ENCODE measurements around the gene SOX8. TPM values are rescaled to one million over a fixed set of nuclear protein-coding genes. Genes with fewer than 3 reads are reported as not detected.

SOX8 gene
- polyA plus RNA-seq, 1 experiment = 0.04 TPM

DNA sequence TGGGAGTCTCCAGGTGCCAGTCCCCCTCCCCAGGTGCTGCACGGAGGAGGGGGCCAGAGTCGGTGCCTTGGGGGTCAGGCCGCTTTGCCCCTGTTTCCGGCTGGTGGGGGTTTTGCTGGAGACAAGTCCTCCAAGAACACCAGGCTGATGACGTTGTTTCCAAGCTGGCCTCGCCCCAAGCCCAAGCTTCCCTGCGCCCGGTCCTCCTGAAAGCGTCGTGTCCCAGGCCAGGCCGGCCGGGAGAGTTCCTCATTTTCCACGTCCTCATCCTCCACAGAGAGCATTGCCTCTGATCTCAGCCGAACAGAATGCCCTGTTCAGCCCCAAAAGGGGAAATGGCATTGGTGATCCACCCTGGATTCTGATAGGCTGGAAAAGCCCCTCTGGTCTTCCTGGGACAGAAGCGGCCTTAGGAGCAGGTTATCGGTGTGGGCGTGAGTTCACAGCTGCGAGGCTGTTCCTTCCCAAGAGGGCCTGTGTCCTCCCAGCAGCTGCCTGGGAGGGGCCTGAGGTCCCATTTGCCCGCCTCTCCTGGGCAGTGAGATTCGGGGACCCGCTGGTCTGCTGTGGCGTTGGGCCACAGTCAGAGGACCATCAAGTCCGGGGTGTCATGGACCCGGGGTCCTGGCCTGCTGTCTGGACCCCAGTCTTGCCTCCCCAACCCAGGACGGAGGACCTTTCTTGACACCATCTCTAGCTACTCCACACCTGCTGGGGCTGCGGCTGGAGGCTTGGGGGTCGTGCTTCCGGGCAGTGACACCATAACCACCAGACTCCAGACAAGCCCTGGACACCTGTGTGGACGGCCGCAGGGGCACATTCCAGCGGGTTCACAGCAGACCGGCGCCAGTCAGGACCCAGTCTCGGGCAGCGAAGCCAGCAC lies 7.1 kb downstream of the SOX8 start:
- POLR2A ChIA-PET = no interaction called here
- no peaks in the 10 kb centered on the region for H3K27me3 ChIP-seq (ENCODE audit: control insufficient read depth, insufficient read depth, low read length)

GRCh38 chr16:989354-989814 lies 7.8 kb downstream of the SOX8 start:
- ChIA-PET CTCF (no interaction called here), POLR2A (no interaction called here)
- TF ChIP-seq, protein P1, sequence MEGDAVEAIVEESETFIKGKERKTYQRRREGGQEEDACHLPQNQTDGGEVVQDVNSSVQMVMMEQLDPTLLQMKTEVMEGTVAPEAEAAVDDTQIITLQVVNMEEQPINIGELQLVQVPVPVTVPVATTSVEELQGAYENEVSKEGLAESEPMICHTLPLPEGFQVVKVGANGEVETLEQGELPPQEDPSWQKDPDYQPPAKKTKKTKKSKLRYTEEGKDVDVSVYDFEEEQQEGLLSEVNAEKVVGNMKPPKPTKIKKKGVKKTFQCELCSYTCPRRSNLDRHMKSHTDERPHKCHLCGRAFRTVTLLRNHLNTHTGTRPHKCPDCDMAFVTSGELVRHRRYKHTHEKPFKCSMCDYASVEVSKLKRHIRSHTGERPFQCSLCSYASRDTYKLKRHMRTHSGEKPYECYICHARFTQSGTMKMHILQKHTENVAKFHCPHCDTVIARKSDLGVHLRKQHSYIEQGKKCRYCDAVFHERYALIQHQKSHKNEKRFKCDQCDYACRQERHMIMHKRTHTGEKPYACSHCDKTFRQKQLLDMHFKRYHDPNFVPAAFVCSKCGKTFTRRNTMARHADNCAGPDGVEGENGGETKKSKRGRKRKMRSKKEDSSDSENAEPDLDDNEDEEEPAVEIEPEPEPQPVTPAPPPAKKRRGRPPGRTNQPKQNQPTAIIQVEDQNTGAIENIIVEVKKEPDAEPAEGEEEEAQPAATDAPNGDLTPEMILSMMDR (IDR thresholded peaks at IDR 0.05; ENCODE audit: insufficient read depth, low read depth, low read length) = no peak
- Histone ChIP-seq H3K36me3 (ENCODE audit: control insufficient read depth, insufficient read depth, low read length) (no peaks in the 10 kb centered on the region), H3K27me3 (ENCODE audit: control insufficient read depth, insufficient read depth, low read length) (no peaks in the 10 kb centered on the region), H3K4me3 (ENCODE audit: low read depth, low read length) (no peak overlapping the region)
- no peak for DNase-seq (ENCODE audit: low read depth)

More for the DNA sequence above, 7.1 kb downstream of the SOX8 start:
- TF ChIP-seq, protein P1 (IDR thresholded peaks at IDR 0.05; ENCODE audit: insufficient read depth, low read depth, low read length) = no peak
- Histone ChIP-seq H3K4me3 (ENCODE audit: low read depth, low read length) (no peak overlapping the region), H3K36me3 (ENCODE audit: control insufficient read depth, insufficient read depth, low read length) (no peaks in the 10 kb centered on the region)
- no peak for DNase-seq (ENCODE audit: low read depth)
- CTCF ChIA-PET = no interaction called here

DNA sequence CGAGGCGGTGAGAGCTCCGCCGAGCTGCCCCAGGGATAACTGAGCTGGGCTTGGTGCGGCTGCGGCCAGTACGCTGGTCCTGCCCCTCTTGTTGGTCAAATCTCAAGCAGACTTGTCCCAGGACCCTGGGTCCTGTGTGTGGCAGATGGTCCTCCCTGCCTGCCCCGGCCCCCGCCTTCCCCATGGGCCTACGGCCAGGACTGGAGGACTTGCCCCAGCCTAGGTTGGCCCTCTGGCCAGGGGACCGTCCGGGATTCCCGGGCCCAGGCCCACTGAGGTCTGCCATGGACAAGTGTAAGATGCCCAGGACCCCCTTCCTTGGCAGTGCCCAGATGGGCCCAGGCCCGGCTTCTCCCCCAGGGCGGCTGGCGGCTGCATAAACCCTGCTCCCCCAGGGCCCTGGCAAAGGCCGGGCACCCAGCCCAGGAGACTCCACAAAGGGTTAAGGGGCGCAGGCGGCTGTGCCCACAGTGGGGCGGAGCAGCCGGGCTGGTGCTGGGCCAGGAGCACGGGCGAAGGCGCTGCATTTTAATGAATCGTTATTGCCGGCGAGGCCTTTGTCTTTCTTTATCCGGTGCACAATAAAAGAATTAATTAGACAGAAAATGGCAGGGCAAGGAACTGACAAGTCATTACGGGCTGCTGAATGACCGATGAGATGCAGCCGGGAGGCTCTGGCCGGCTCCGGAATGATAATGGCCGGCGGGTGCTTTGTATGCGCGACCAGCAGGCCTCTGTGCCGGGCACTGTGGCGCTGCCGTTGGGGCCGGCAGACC lies 9.1 kb downstream of the SOX8 start:
- ChIA-PET POLR2A (no interaction called here), CTCF (no interaction called here)
- H3K27me3 ChIP-seq (ENCODE audit: control insufficient read depth, insufficient read depth, low read length) = no peaks in the 10 kb centered on the region
- H3K36me3 ChIP-seq (ENCODE audit: control insufficient read depth, insufficient read depth, low read length) = no peaks in the 10 kb centered on the region
- DNase-seq (ENCODE audit: low read depth) = no peak
- TF ChIP-seq, protein P1 (IDR thresholded peaks at IDR 0.05; ENCODE audit: insufficient read depth, low read depth, low read length) = no peak
- H3K4me3 ChIP-seq (ENCODE audit: low read depth, low read length) = no peak overlapping the region

GRCh38 chr16:991345-991744 lies 9.8 kb downstream of the SOX8 start:
- no peaks in the 10 kb centered on the region for H3K36me3 ChIP-seq (ENCODE audit: control insufficient read depth, insufficient read depth, low read length)
- TF ChIP-seq, protein P1 (IDR thresholded peaks at IDR 0.05; ENCODE audit: insufficient read depth, low read depth, low read length) = no peak
- ChIA-PET CTCF (no interaction called here), POLR2A (no interaction called here)
- DNase-seq (ENCODE audit: low read depth) = no peak
- no peaks in the 10 kb centered on the region for H3K27me3 ChIP-seq (ENCODE audit: control insufficient read depth, insufficient read depth, low read length)
- H3K4me3 ChIP-seq (ENCODE audit: low read depth, low read length) = no peak overlapping the region

DNA sequence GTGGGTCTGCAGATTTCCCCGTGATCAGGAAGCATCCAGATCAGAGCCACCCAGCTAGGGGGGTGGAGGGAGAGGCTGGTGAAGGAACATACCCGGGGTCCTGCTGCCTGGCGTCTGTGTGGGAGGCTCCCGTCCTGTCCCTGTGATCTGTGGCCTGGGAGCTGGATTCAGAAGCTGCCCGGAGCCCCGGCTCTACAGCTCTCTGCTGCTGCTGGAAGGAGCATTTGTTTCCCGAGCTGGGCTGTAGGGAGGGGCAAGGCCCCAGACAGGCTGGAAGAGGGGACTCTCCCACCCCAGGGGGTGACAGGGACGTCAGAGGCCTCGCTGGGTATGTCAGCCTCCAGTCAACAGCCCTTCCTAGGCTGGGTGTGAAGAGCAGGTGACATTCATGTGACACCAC lies 10.2 kb downstream of the SOX8 start:
- ChIA-PET CTCF (no interaction called here), POLR2A (no interaction called here)
- TF ChIP-seq, protein P1 (IDR thresholded peaks at IDR 0.05; ENCODE audit: insufficient read depth, low read depth, low read length) = no peak
- no peak for DNase-seq (ENCODE audit: low read depth)
- no peaks in the 10 kb centered on the region for H3K27me3 ChIP-seq (ENCODE audit: control insufficient read depth, insufficient read depth, low read length)
- no peaks in the 10 kb centered on the region for H3K36me3 ChIP-seq (ENCODE audit: control insufficient read depth, insufficient read depth, low read length)
- no peak overlapping the region for H3K4me3 ChIP-seq (ENCODE audit: low read depth, low read length)
